Measurements from ENCODE around the gene LAS1L. TPM values are rescaled to one million over a fixed set of nuclear protein-coding genes. Genes with fewer than 3 reads are reported as not detected.

LAS1L gene
- total and polyA plus RNA-seq, 4 donors: 8.4 to 15.6 (median 13.9) TPM

DNA sequence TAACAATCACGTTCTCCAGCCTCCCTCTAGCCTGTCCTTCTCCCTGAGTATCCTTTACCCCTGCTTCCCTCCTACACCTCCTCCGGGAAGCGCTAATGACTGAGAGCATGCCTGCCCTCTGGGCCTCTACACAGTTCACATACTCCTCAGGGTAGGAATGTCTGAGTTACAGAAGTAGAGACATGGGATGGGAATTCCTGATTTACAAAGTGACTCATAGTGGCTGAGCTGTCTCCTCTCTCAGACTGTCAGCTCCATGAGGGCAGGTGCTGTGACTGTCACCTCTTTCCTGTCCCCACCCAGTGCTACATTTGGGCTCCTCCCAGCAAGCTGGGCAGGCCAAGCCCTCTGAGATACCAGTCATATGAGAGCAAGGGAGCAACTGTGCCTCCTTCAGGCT is 2.6 kb downstream of the LAS1L start:
- TF ChIP-seq, protein P1, sequence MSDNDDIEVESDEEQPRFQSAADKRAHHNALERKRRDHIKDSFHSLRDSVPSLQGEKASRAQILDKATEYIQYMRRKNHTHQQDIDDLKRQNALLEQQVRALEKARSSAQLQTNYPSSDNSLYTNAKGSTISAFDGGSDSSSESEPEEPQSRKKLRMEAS (IDR thresholded peaks at IDR 0.05): no peak
- TF ChIP-seq, protein P2, sequence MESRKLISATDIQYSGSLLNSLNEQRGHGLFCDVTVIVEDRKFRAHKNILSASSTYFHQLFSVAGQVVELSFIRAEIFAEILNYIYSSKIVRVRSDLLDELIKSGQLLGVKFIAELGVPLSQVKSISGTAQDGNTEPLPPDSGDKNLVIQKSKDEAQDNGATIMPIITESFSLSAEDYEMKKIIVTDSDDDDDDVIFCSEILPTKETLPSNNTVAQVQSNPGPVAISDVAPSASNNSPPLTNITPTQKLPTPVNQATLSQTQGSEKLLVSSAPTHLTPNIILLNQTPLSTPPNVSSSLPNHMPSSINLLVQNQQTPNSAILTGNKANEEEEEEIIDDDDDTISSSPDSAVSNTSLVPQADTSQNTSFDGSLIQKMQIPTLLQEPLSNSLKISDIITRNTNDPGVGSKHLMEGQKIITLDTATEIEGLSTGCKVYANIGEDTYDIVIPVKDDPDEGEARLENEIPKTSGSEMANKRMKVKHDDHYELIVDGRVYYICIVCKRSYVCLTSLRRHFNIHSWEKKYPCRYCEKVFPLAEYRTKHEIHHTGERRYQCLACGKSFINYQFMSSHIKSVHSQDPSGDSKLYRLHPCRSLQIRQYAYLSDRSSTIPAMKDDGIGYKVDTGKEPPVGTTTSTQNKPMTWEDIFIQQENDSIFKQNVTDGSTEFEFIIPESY (IDR thresholded peaks at IDR 0.05): no peak
- TF ChIP-seq FOXA1 (IDR thresholded peaks at IDR 0.05) (no peak), GABPA (IDR thresholded peaks at IDR 0.05 in 1 of 2, conservative IDR thresholded peaks at IDR 0.05 in 1 of 2) (no peak), RXRA (IDR thresholded peaks at IDR 0.05) (no peak), TAF1 (conservative IDR thresholded peaks at IDR 0.05) (no peak), HNF4A (conservative IDR thresholded peaks at IDR 0.05) (no peak), EGR1 (IDR thresholded peaks at IDR 0.05; ENCODE audit: low read depth in 2 of 2) (no peak), SP1 (IDR thresholded peaks at IDR 0.05) (no peak), HNF4G (IDR thresholded peaks at IDR 0.05) (no peak), FOXA2 (IDR thresholded peaks at IDR 0.05) (no peak), RAD21 (IDR thresholded peaks at IDR 0.05) (no peak), YY1 (IDR thresholded peaks at IDR 0.05) (no peak), JUND (IDR thresholded peaks at IDR 0.05) (no peak), NR2F2 (IDR thresholded peaks at IDR 0.05) (no peak)
- TF ChIP-seq, protein P3, sequence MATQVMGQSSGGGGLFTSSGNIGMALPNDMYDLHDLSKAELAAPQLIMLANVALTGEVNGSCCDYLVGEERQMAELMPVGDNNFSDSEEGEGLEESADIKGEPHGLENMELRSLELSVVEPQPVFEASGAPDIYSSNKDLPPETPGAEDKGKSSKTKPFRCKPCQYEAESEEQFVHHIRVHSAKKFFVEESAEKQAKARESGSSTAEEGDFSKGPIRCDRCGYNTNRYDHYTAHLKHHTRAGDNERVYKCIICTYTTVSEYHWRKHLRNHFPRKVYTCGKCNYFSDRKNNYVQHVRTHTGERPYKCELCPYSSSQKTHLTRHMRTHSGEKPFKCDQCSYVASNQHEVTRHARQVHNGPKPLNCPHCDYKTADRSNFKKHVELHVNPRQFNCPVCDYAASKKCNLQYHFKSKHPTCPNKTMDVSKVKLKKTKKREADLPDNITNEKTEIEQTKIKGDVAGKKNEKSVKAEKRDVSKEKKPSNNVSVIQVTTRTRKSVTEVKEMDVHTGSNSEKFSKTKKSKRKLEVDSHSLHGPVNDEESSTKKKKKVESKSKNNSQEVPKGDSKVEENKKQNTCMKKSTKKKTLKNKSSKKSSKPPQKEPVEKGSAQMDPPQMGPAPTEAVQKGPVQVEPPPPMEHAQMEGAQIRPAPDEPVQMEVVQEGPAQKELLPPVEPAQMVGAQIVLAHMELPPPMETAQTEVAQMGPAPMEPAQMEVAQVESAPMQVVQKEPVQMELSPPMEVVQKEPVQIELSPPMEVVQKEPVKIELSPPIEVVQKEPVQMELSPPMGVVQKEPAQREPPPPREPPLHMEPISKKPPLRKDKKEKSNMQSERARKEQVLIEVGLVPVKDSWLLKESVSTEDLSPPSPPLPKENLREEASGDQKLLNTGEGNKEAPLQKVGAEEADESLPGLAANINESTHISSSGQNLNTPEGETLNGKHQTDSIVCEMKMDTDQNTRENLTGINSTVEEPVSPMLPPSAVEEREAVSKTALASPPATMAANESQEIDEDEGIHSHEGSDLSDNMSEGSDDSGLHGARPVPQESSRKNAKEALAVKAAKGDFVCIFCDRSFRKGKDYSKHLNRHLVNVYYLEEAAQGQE (IDR thresholded peaks at IDR 0.05): no peak
- TF ChIP-seq, protein P4, sequence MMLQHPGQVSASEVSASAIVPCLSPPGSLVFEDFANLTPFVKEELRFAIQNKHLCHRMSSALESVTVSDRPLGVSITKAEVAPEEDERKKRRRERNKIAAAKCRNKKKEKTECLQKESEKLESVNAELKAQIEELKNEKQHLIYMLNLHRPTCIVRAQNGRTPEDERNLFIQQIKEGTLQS (IDR thresholded peaks at IDR 0.05): no peak
- TF ChIP-seq, protein P5, sequence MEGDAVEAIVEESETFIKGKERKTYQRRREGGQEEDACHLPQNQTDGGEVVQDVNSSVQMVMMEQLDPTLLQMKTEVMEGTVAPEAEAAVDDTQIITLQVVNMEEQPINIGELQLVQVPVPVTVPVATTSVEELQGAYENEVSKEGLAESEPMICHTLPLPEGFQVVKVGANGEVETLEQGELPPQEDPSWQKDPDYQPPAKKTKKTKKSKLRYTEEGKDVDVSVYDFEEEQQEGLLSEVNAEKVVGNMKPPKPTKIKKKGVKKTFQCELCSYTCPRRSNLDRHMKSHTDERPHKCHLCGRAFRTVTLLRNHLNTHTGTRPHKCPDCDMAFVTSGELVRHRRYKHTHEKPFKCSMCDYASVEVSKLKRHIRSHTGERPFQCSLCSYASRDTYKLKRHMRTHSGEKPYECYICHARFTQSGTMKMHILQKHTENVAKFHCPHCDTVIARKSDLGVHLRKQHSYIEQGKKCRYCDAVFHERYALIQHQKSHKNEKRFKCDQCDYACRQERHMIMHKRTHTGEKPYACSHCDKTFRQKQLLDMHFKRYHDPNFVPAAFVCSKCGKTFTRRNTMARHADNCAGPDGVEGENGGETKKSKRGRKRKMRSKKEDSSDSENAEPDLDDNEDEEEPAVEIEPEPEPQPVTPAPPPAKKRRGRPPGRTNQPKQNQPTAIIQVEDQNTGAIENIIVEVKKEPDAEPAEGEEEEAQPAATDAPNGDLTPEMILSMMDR (IDR thresholded peaks at IDR 0.05; ENCODE audit: low read depth, low read length, missing input control): no peak
- Histone ChIP-seq H3K27ac (ENCODE audit: low read depth in 1 of 2, low read length in 2 of 2) (no peak overlapping the region), H3K4me3 (ENCODE audit: low read depth in 1 of 3, low read length in 3 of 3) (no peak overlapping the region)

More for the DNA sequence above, 2.6 kb downstream of the LAS1L start:
- Histone ChIP-seq H3K9me3 (ENCODE audit: control insufficient read depth in 4 of 4, low read length in 3 of 4) (no peaks in the 10 kb centered on the region), H3K9ac (ENCODE audit: low read depth in 1 of 2, low read length in 2 of 2) (no peak overlapping the region), H3K27me3 (ENCODE audit: control insufficient read depth in 4 of 4, insufficient read depth in 4 of 4, low read length in 3 of 4) (no peaks in the 10 kb centered on the region), H3K4me1 (ENCODE audit: control insufficient read depth in 4 of 4, insufficient read depth in 4 of 4, low read length in 3 of 4) (peaks cover 1 to 15% (median 12%) of the 10 kb centered on the region in 4 donors), H3K36me3 (ENCODE audit: control insufficient read depth in 4 of 4, insufficient read depth in 3 of 4, low read depth in 1 of 4, low read length in 3 of 4) (peaks cover 0 to 22% (median 8%) of the 10 kb centered on the region in 4 donors)
- 91% methylated on average over 3 of the region's 3 CpGs for WGBS
- DNase-seq (ENCODE audit: low spot score): no peak
